Loucy (cell line): Measurements from ENCODE around the gene MOB1B.
A peak's percentile ranks its signal among the peaks of the same experiment; 100 is the strongest.

Experiments used
- H2AFZ ChIP-seq: fragments of 200-600 bp; sonication (generic); 2 replicates; pipeline ENCODE4 v1.6.0; 2016; ENCODE audit warnings: antibody characterized with exemption, mild to moderate bottlenecking, low read length, moderate library complexity
- H3F3A ChIP-seq: fragments of 200-600 bp; 2 replicates; pipeline ENCODE4 v1.6.0; 2016; ENCODE audit warnings: antibody characterized with exemption, low read depth, mild to moderate bottlenecking
- H3K27me3 ChIP-seq: fragments of 200-600 bp; sonication (generic); 2 replicates; pipeline ENCODE4 v1.6.1; 2014; ENCODE audit warnings: low read length, mild to moderate bottlenecking; ENCODE audit not compliant: insufficient read depth, poor library complexity, severe bottlenecking
- H3K36me3 ChIP-seq: fragments of 200-600 bp; sonication (generic); 2 replicates; pipeline ENCODE4 v1.6.1; 2016; ENCODE audit warnings: low read length; ENCODE audit not compliant: insufficient read depth
- H3K4me1 ChIP-seq: fragments of 200-600 bp; sonication (generic); 2 replicates; pipeline ENCODE4 v1.5.1; 2014; ENCODE audit warnings: low read length, mild to moderate bottlenecking; ENCODE audit not compliant: insufficient read depth, poor library complexity, severe bottlenecking
- H3K4me2 ChIP-seq: fragments of 200-600 bp; sonication (generic); 2 replicates; pipeline ENCODE4 v1.6.0; 2014; ENCODE audit warnings: antibody characterized with exemption, low read length, low read depth, mild to moderate bottlenecking; ENCODE audit not compliant: poor library complexity, severe bottlenecking
- H3K4me3 ChIP-seq: fragments of 200-600 bp; sonication (generic); 2 replicates; pipeline ENCODE4 v1.5.1; 2014; ENCODE audit warnings: low read length, mild to moderate bottlenecking, mixed read lengths; ENCODE audit not compliant: poor library complexity, severe bottlenecking
- H3K79me2 ChIP-seq: fragments of 200-600 bp; sonication (generic); 2 replicates; pipeline ENCODE4 v1.6.1; 2014; ENCODE audit warnings: low read length; ENCODE audit not compliant: insufficient read depth
- H3K9ac ChIP-seq: fragments of 200-600 bp; sonication (generic); 2 replicates; pipeline ENCODE4 v1.6.0; 2014; ENCODE audit warnings: mild to moderate bottlenecking, low read depth, low read length, moderate library complexity; ENCODE audit not compliant: poor library complexity, severe bottlenecking
- H3K9me2 ChIP-seq: fragments of 200-600 bp; sonication (generic); replicated peaks from 2 replicates; pipeline ENCODE4 v1.6.1; 2016; ENCODE audit warnings: low read depth, low read length, mixed read lengths
- H3K9me3 ChIP-seq: fragments of 200-600 bp; sonication (generic); 2 replicates; pipeline ENCODE4 v1.6.1; 2014; ENCODE audit warnings: mild to moderate bottlenecking, antibody characterized with exemption, low read length, low read depth; ENCODE audit not compliant: insufficient read depth
- H4K20me1 ChIP-seq: fragments of 200-600 bp; sonication (generic); 2 replicates; pipeline ENCODE4 v1.6.0; 2014; ENCODE audit warnings: antibody characterized with exemption, low read length, mild to moderate bottlenecking; ENCODE audit not compliant: insufficient read depth, poor library complexity, severe bottlenecking
- CTCF ChIP-seq: fragments of 200-600 bp; sonication (generic); conservative IDR thresholded peaks from 2 replicates; pipeline ENCODE4 v1.5.1; 2014; ENCODE audit warnings: mild to moderate bottlenecking, antibody characterized with exemption, low read length
- EZH2phosphoT487 ChIP-seq: fragments of 200-600 bp; IDR thresholded peaks from 2 replicates; pipeline ENCODE4 v1.6.1; 2018; ENCODE audit warnings: antibody characterized with exemption, mild to moderate bottlenecking, moderate library complexity, borderline replicate concordance

Gene MOB1B

DNA sequence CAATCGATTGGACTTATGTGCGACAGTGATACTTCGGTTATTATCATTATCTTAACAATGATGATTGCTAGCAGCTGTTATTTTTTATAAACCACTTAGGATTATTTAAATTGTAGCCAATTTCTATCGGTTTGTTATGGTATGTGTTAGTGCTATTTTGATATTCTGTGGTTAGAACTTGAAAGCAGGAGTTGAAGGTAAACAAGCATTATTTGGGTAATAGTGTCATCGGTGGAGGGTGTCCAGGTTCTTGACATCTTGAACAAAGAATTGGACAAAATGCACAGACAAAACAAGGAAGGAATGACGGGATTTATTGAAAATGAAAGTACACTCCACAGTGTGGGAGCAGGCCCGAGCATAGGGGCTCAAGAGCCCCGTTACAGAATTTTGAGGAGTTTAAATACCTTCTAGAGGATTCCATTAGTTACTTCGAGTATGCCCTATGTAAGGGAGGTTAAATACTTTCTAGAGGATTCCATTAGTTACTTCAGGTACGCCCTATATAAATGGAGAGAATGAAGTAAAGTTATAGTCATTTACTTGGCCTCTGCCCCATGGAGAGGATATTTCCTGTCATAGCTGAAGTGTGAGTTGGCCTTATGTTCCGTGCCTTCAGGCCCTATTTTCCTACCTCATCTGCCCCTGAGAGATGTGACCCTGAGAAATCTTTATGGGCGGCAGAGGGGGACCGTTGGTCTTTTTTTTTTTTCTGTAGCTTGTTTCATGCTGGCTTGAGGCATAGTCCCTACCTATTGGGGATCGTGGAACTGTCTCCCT, 13.1 kb downstream of the MOB1B start:
- peaks cover 79% of the 10 kb centered on the region for H3K79me2 ChIP-seq
- TF ChIP-seq CTCF: no peak
- no peak for TF ChIP-seq EZH2phosphoT487
- no peak overlapping the region for H3K4me3 ChIP-seq
- H3K9me3 ChIP-seq: peaks cover 7% of the 10 kb centered on the region; the same call in 1 of the 2 replicates
- H3F3A ChIP-seq: no peaks in the 10 kb centered on the region
- peaks cover 4% of the 10 kb centered on the region for H4K20me1 ChIP-seq
- H3K36me3 ChIP-seq: no peaks in the 10 kb centered on the region
- no peaks in the 10 kb centered on the region for H3K27me3 ChIP-seq
- H3K9me2 ChIP-seq: no peaks in the 10 kb centered on the region
- H3K9ac ChIP-seq: no peak overlapping the region
- H2AFZ ChIP-seq: no peak overlapping the region
- H3K4me2 ChIP-seq: peak overlapping the region; percentile 11
- peaks cover 10% of the 10 kb centered on the region for H3K4me1 ChIP-seq

GRCh38 chr4:70915874-70916559, 13.8 kb downstream of the MOB1B start:
- no peaks in the 10 kb centered on the region for H3F3A ChIP-seq
- peaks cover 4% of the 10 kb centered on the region for H4K20me1 ChIP-seq
- no peak for TF ChIP-seq EZH2phosphoT487
- no peak for TF ChIP-seq CTCF
- H3K79me2 ChIP-seq: peaks cover 81% of the 10 kb centered on the region
- no peaks in the 10 kb centered on the region for H3K9me2 ChIP-seq
- peaks cover 12% of the 10 kb centered on the region; the same call in 1 of the 2 replicates for H3K9me3 ChIP-seq
- peaks cover 10% of the 10 kb centered on the region for H3K4me1 ChIP-seq
- H3K27me3 ChIP-seq: no peaks in the 10 kb centered on the region
- H2AFZ ChIP-seq: no peak overlapping the region
- H3K4me2 ChIP-seq: no peak overlapping the region
- H3K4me3 ChIP-seq: no peak overlapping the region
- H3K36me3 ChIP-seq: no peaks in the 10 kb centered on the region
- H3K9ac ChIP-seq: no peak overlapping the region

DNA sequence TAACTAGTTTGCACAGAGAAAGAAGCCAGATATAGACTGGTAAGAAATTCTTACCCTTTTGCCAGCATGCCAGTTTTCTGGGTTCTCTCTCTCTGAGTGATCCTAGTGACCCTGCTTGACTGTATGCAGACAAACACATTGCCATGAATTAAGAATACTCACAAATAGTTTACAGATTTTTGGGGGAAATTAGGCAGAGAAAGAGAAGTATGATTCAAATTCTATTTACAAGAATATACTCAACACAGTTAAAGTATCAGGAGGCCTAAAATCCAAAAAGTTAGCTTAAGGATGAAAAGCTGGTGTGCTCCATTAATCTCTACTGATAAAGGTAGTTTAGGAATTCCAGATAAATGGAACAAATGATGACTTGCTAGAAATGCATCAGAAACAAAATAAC, 18.4 kb downstream of the MOB1B start:
- Histone ChIP-seq H3K4me2 (no peak overlapping the region), H4K20me1 (peaks cover 3% of the 10 kb centered on the region), H3F3A (no peaks in the 10 kb centered on the region), H3K4me1 (no peaks in the 10 kb centered on the region), H3K9me3 (peaks cover 12% of the 10 kb centered on the region; the same call in 1 of the 2 replicates), H3K27me3 (no peaks in the 10 kb centered on the region), H3K9ac (no peak overlapping the region), H2AFZ (no peak overlapping the region), H3K36me3 (no peaks in the 10 kb centered on the region), H3K79me2 (peaks cover 76% of the 10 kb centered on the region), H3K4me3 (no peak overlapping the region), H3K9me2 (no peaks in the 10 kb centered on the region)
- TF ChIP-seq CTCF (no peak), EZH2phosphoT487 (no peak)
